ENCODE results near the gene MAML3.

MAML3 gene

GRCh38 chr4:140156529-140157171 is 2.7 kb upstream of the MAML3 start:
- DNase-seq (ENCODE audit: low read depth in 2 of 2), result peak in 1 of 2 donors; percentile 23

DNA sequence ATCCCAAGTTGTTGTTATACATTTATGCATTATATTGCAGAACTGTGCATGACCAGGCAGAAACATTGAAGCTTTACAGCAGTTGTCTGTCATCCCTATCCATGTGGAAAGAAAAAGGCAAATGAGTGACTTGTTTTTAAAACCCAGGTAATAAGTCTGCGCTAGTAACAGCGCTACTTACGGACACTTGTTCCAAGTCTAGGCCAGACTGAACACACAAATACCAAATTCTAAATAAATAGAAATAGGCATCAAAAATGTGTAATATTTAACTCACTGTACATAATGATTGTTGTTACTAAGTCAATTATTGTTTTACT is 548 bp upstream of the MAML3 start:
- no peak for DNase-seq (ENCODE audit: low read depth in 2 of 2)

DNA sequence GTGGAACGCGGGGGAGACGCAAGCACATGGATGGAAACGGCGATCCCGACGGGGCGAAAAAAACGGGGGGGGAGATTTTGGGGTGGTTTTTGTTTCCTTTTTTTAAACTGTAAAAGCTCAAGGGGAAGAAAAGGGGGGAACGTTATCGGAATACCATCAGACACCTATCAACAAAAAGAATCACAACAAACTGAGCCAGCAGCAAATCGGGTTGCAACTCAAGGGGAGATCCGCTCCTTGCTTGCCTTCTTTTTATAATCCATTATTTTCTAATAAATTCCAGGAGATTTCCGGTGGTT is 616 bp downstream of the MAML3 start:
- no peak for DNase-seq (ENCODE audit: low read depth in 2 of 2)

DNA sequence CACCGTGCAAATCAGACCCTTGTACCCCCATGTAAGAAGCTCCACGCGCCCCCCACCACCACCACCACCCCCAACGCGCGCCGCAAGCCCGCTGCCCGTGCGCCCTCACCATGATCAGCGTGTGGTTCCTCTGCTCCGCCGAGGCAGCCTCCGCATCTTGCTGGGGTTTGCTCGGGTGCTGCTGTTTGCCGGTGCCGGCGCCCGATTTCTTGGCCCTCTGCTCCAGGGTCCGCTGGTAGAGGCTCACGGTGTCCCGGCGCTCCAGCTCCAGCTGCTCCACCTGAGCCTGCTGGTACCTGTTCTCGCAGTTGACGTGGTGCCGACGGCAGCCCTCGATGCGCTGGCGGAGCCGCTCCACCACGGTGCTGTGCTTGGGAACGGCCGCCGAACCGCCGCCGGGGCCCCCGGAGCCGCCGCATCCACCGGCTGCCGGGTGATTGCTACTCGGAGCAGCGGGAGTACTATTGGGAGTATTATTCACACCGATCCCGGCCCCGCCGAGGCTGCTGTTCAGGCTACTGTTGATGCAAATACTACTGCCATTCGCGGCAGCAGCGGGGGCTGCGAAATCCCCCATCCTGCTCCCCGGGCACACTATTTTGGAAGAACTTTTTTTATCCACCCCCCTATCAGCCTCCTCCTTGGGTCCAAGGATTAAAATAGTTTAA is 1.1 kb downstream of the MAML3 start:
- peak; percentile 27 to 29 for DNase-seq (ENCODE audit: low read depth in 2 of 2)

DNA sequence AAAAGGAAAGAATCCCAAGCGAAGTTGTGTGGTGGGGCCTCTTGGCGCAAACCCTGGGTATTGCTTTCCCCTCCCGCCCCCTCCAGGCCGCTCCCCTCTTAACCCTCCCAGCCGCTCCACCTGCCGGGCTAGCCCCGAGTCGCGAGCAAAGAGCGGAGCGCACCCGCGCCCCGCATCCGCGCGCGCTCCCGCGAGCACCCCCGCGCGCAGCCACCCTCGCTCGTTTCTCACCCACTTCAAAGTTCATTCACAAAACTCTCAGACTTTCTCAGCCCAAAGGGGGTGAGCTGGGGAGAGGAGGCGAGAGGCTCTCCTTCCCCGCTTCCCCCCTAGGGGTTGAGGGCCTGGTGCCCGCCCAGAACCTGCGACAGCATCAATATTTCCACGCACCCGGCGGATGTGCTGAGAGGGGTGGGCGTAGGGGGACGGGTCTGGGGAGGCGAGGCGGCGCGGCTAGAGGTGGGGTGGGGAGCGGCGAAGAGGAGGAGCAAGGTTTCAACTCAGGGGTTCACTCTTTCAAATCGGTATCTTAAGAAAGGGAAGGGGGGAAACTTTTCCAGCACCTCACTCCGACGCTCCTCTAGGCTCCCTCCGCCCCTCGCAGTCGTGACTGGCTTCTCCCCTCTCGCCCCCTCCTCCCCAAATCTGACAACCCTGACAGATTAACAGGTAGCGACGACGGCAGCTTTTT is 1.8 kb downstream of the MAML3 start:
- peak; percentile 58 to 90 for DNase-seq (ENCODE audit: low read depth in 2 of 2)

DNA sequence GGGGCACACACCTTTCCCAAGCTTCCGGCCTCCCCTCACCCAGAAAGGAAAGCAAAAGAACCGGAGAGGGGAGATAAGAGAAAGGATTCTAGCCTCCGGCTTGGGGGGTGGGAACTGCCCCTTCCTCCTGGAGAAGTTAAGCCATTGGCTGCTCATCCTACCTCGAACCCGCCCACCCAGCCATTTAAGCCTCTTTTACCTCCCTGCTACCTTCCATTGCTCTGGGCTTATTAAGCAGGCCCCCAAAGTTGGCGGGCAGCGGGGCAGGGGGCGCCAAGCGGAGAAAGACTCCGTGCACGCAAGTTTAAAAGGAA is 2.3 kb downstream of the MAML3 start:
- DNase-seq (ENCODE audit: low read depth in 2 of 2), result no peak

GRCh38 chr4:140150886-140151698 is 2.9 kb downstream of the MAML3 start:
- DNase-seq (ENCODE audit: low read depth in 2 of 2), result peak; percentile 38 to 64

GRCh38 chr4:140150636-140150885 is 3.4 kb downstream of the MAML3 start:
- no peak for DNase-seq (ENCODE audit: low read depth in 2 of 2)

DNA sequence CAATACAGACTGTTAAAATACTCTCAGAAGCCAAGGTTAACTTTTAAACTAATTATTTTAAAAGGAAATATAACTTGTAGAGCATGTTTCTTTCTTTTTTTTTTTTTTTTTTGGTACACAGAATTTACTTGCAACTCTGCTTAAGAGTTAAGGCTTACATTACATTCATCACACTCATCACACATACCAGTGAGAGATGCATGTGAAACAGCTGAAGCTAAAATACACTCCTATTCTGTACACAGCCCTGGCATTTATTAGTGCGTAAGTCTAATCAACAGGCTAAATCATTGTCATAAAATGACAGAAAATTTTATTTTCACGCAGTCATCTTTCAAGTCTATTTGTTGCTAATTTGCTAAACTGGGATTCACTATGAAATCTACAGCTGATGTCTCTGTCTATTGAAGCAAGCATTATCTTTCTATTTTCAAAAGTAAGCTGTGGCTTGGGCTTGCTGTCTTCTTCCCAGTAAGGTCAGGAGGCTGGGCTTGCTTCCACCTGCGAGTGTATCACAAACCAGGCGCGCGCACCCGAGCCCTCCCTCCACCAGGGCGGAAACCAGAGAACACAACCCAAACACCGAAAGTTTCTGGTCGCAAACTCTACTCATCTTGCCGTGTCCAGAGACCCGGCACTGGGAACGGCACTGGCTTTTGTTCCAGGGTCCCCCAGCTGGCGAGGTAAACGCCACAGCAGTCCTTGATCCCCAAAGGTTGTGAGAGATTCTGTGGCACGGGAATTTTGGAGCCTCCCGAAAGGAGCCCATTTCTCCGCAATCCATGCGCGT is 3.9 kb downstream of the MAML3 start:
- DNase-seq (ENCODE audit: low read depth in 2 of 2), result peak; percentile 29 to 59

- DNase-seq (ENCODE audit: low read depth in 2 of 2), result no peak
Observed at GRCh38 chr4:140144050-140144449, 9.9 kb downstream of the MAML3 start.

DNA sequence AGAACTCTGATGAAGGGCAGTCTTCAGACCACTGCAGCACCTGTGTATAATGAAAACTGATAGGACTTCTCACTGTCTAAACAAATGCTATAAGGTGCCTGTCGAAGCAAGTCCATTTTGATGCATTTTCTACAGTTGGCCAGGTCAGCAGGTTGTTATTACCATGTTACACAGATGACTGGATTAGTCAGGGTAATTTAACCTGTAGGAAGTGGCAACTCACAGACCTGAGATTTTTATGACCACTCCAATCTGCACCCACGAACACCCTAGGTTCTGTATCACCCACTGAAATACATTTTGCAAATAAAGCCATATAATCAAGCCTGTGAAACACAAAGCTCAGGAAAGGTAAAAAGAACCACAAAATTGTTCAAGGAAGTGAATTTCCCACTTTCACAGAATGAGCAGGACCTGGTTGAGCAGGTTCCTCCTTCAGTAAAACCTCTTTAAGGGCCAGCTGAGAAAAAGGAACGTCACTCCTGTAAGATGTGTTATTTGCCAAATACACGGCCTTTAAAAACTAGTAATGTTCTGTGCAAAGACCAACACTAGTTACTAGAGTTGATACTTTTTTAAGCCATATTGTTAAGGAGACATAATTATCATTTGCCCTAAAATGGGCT is 12.7 kb downstream of the MAML3 start:
- no peak for DNase-seq (ENCODE audit: low read depth in 2 of 2)

DNA sequence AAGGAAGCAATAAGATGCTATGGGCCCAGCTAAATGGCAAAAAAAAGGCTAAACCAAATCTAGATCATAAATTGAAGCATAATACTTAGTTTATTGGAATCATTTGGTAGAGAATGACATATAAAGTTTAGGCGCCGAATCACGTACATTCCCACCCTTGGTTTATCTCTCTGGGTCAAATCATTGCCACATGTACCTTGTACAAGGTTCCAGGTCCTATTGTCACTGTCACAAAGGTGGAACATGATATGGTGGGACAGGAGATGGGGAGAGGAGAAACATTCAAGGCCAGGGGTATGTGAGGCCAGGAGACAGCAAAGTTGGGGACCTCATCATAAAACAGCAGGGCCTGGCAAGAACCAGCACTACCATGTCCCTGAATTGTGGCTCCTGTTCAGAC is 13.4 kb downstream of the MAML3 start:
- no peak for DNase-seq (ENCODE audit: low read depth in 2 of 2)

- no peak for DNase-seq (ENCODE audit: low read depth in 2 of 2)
Observed at GRCh38 chr4:140138428-140138827, 15.6 kb downstream of the MAML3 start.

- no peak for DNase-seq (ENCODE audit: low read depth in 2 of 2)
Observed at GRCh38 chr4:140137671-140138070, 16.3 kb downstream of the MAML3 start.

- DNase-seq (ENCODE audit: low read depth in 2 of 2), result no peak
Observed at GRCh38 chr4:140136509-140136908, 17.5 kb downstream of the MAML3 start.

GRCh38 chr4:140135529-140136088 is 18.4 kb downstream of the MAML3 start:
- no peak for DNase-seq (ENCODE audit: low read depth in 2 of 2)

DNA sequence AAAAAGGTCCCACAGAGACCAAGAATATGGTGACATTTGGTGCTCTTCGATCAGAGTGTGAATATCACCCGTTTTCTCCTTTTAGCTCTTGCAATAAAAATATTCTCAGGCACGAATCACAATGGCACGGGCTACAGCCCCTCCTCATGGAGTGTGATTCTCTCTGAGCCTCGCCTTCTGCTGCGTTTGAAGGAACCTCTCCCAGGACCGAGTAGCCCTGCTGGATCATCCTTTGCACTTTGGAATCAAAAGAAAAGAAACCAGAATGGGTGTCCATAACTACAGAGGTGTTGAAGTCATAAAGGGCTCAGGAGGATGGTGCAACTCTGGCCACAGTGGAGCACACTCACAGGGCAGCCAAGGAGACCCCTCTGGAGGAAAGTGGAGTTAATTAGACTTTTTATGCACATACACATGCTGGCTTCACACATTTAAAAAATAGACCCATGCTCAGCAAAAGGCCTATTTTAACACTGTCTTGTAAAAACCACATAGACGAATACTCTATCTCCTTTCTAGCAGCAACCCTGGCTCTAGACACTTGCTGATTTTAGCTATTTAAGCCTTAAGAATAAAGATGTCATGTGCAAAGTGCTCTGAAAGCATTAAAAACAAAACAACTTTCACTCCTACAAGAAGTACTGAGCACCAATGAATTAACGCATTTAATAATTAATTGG is 19.1 kb downstream of the MAML3 start:
- no peak for DNase-seq (ENCODE audit: low read depth in 2 of 2)

DNA sequence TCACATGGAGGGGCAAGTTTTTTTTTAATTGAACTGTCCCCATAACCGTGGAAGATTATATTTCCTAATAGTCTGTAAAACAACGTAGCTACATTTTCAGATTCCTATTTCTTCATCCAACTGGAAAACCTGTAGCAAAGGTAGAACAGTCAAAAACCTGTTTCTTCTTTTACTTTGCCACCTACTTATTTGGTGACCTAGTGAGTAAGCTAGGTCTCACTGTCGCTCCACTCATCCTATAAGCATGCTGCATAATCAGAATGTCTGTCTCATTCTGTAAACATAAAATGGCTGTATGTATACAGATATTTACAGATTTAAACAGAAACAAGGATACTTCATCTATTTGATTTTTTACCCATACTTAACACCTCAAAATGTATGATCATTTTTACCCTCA is 20.4 kb downstream of the MAML3 start:
- DNase-seq (ENCODE audit: low read depth in 2 of 2), result no peak

DNA sequence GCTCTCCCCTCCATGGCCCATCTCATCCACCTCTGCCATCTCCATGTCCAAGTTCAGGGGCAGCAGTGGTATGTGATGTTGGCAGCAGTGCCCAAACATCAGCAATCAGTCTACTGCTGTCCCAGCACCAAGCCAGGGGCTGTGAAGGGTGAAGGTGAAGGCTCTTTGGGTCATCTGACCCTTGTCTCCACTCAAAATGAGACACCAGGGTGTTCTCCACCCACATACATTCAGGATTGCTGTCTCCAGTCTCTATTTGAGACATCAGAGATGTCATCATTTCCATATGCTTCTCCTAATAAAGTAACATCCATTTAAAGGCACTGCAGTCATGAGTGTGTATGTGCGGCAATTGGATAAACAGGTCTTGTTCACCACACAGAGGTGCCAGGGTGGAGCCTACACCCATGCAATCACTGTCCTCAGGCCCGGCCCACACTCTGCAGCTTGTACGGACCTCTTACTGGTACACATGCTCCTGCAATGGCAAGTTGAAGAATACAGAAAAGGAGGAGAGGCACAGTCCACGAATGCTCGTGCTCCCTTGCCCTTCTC is 22.2 kb downstream of the MAML3 start:
- DNase-seq (ENCODE audit: low read depth in 2 of 2), result no peak

DNA sequence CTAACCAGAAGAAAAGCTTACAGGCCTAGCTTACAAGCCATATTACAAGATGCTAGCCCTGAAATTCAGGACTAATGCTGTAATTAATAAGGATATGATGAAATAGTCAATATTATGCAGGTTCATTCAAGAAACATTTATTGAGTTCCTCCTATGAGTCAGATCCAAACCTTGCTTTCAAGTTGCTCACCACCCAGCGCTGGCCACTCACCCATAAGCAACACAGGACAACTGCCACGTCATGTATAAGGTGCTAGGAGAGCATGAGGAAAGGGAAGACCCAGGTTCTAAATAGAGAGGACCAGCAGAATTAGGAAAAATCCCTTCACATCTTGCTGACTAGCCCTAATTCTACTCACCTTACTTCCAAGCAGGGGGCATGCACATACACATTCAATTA is 23.3 kb downstream of the MAML3 start:
- no peak for DNase-seq (ENCODE audit: low read depth in 2 of 2)

- no peak for DNase-seq (ENCODE audit: low read depth in 2 of 2)
Observed at GRCh38 chr4:140127422-140127821, 26.6 kb downstream of the MAML3 start.

All from stimulated activated CD4-positive, alpha-beta T cell treated with anti-CD3 and anti-CD28 coated beads, Interleukin-1b, Interleukin-23, amount 100 ng/mL, for 4 hours (primary cell).